Ovary (tissue), 3 donors: Measurements from ENCODE around the gene AIF1L.

Source experiments
- EP300 ChIP-seq: sonication (generic); formaldehyde crosslinking; IDR thresholded peaks from one replicate; pipeline ENCODE4 v1.6.1; 2017; ENCODE audit warnings: antibody characterized with exemption
- POLR2A ChIP-seq: fragments of 450-650 bp; IDR thresholded peaks from one replicate; pipeline ENCODE4 v1.6.1; 2017; ENCODE audit warnings: antibody characterized with exemption, mild to moderate bottlenecking, moderate library complexity
- TF ChIP-seq, protein P1 (sequence below), 3 donors: fragments of 450-650 bp in 2 of 3; fragments of 200-600 bp in 1 of 3; IDR thresholded peaks; one replicate each; pipeline versions ENCODE4 v1.5.1 to v1.8.0; 2016 to 2022; ENCODE audit warnings: antibody characterized with exemption in 3 of 3, mild to moderate bottlenecking in 1 of 3
- donor health status: DM: no; HTN: no; CAD: no.

GRCh38 chr9:131065599-131065998 lies 30.7 kb upstream of the AIF1L start:
- TF ChIP-seq, protein P1, sequence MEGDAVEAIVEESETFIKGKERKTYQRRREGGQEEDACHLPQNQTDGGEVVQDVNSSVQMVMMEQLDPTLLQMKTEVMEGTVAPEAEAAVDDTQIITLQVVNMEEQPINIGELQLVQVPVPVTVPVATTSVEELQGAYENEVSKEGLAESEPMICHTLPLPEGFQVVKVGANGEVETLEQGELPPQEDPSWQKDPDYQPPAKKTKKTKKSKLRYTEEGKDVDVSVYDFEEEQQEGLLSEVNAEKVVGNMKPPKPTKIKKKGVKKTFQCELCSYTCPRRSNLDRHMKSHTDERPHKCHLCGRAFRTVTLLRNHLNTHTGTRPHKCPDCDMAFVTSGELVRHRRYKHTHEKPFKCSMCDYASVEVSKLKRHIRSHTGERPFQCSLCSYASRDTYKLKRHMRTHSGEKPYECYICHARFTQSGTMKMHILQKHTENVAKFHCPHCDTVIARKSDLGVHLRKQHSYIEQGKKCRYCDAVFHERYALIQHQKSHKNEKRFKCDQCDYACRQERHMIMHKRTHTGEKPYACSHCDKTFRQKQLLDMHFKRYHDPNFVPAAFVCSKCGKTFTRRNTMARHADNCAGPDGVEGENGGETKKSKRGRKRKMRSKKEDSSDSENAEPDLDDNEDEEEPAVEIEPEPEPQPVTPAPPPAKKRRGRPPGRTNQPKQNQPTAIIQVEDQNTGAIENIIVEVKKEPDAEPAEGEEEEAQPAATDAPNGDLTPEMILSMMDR (IDR thresholded peaks at IDR 0.05) = no peak
- TF ChIP-seq POLR2A (no peak), EP300 (no peak)
